SKM-1 treated with dmso at 0.1 percent for 144 hours (cell line): ENCODE measurements around the gene BORCS6.

Experiments
- DNase-seq: peaks from one replicate; lab custom pipeline; 2025; ENCODE audit not compliant: unreplicated experiment; lab: John Stamatoyannopoulos, UW

BORCS6 gene

GRCh38 chr17:8212312-8213180, 22.6 kb upstream of the BORCS6 start:
- peak; percentile 3 for DNase-seq

GRCh38 chr17:8210761-8211458, 20.9 kb upstream of the BORCS6 start:
- DNase-seq, result no peak

- DNase-seq, result peak; percentile 71
These were observed 20.2 kb upstream of the BORCS6 start, which contains the start of gene AURKB for GRCh38 chr17:8209907-8210760. TSS of gene AURKB (minus strand) at chr17:8210575. CDS start at chr17:8210224, 351 bp downstream.

DNA sequence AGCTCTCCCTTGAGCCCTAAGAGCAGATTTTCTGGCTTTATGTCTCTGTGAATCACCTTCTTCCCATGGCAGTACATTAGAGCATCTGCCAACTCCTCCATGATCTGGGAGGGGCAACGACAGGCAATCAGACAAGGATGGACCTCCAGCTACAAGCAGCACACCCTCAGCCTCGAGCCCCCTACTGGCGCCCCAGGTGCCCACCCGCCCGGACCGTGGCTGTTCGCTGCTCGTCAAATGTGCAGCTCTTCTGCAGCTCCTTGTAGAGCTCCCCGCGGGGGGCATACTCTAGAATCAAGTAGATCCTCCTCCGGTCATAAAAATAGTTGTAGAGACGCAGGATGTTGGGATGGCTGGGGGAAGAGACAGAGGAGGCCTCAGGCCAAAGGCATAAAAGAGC, 16.6 kb upstream of the BORCS6 start:
- DNase-seq, result no peak

GRCh38 chr17:8204761-8205555, 15.0 kb upstream of the BORCS6 start:
- DNase-seq, result no peak

DNA sequence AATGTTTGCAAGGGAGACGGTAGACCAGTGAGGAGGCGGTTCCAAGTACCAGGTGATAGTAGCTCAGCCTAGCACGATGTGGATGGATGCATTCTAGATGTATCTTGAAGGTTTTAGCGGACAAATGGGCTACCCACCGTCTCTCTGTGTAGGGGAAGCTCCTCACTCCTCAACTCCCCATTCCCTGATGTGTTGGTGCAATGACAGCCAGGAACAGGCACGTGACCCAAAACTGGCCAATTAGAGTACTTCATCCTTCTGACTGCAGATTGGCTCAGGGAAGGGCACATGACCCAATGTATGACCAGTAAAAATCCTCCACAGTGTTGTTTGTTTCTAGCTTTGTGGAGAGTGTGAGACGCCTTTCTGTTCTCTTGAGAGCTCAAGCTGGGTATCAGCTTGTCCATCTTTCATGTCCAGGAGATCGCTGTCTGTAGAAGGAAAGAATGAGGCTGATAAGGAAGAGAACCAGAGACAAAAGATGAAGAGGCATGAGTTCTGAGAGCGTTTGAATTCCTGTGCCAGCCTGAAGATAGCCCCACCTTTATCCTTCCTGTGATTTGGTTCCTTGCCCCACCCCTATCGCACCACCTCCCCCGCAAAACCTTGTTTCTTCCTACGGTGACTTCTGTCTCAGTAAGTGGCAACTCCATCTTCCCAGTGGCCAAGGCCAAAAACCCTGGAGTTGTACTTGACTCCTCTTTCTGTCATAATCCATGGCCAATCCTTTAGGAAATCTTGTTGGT, 2.3 kb upstream of the BORCS6 start:
- peak; percentile 13 for DNase-seq

DNA sequence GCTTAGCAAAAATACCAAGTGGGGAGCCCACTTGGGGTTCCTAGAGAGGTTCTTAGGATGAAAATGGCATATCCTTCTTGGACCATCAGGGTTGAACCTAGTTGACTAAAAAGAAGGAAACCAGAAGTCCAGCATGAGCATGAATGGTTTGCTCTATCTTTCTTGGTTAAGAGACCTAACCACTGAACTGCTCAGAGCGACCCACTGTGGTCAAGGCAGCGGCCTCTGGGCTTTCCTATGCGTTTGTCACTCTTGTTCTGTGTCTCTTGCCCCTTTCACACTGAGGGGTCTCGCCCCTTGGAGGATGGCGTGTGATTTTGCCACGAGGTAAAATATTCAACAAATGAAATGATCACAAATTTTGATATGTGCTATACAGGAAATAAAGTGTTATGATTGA, 526 bp upstream of the BORCS6 start:
- DNase-seq, result no peak

- no peak for DNase-seq
These were observed 804 bp downstream of the BORCS6 start for GRCh38 chr17:8189041-8189710.

- no peak for DNase-seq
These were observed 1.6 kb downstream of the BORCS6 start for GRCh38 chr17:8188263-8188839.

GRCh38 chr17:8187517-8188262, 2.3 kb downstream of the BORCS6 start:
- peak; percentile 89 for DNase-seq

GRCh38 chr17:8186787-8187516, 3.0 kb downstream of the BORCS6 start:
- peak; percentile 71 for DNase-seq

DNA sequence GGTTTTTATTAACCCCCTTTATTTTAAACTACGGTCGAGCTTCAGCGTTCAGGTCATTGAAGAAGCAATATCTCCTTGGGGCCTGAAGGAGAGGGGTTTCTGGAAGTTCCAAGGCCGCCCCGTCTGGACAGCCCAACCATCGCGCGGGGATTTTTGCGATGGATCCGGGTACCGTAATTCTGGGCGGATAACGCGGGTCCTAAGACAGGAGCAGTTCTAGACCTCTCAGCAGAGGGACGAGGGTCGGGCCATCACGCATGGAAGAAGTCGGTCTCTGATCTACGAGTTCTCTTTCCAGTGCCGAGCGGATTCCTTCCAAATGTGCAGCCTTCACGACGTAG, 3.6 kb downstream of the BORCS6 start:
- no peak for DNase-seq

DNA sequence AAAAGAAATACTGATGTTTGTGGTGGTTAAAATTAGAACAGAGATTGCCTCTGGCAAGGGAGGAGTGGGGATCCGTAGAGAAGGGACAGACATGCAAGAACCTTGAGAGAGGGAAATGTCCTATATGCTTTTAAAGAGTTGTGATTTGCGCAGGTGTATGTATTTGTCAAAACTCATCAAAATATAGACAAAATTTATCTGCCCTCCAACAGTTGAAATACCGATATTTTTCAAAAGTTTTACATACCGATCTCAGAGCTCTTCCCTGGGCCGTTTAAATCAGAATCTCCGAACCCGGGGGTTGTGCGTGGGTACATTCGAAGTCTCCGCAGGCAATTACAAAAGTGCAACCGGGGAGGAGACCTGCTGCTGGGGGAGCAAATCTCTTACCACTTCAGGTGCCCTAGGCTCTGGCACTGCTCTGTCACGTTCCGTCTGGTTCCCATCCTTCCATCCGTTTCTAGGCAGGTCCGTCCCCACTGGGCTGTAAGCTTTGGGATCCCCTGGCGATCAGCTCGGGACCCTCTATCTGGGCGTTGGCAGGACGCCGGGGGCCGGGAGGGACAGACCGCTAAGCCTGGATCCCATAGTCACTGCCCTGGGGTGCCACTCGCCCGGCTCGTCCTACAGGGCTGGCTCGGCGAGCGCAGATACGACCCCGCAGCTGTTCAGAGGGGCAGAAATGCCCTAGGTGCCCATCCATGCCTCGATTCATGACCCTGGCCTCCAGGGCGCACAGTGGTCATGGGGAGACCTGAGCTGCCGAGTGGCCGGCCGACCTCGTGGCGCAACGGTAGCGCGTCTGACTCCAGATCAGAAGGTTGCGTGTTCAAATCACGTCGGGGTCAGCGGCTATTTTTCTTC, 4.2 kb downstream of the BORCS6 start:
- DNase-seq, result no peak

DNA sequence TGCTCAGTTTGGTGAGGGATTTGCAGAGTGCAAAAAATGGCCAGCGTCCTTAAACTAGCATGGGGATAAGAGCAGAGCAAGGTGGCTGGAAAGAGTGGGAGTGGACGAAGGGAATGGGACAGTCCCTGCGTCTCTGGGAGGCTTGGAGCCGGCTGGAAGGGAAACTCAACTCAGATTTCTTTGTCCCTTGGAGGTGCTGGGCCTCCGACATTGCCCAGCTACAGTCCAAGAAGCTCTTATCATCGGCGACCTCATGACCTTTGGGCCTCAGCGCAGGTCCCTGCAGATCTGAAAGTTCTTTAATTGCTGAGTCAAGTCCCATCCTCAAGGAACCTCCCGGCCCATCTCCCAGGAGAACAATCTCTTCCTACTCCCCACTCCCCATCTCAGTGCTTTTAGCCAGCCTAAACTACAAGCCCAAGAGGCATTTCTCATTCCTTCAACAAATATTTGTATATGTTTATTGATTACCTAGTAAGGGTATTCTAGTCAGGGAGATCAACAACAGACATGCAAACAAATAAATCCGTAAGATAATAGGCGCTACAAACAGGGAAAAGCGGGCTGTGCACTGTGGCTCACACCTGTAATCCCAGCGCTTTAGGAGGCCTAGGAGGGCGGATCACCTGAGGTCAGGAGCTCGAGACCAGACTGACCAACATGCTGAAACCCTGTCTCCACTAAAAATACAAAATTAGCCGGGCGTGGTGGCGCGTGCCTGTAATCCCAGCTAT, 12.8 kb downstream of the BORCS6 start:
- no peak for DNase-seq

DNA sequence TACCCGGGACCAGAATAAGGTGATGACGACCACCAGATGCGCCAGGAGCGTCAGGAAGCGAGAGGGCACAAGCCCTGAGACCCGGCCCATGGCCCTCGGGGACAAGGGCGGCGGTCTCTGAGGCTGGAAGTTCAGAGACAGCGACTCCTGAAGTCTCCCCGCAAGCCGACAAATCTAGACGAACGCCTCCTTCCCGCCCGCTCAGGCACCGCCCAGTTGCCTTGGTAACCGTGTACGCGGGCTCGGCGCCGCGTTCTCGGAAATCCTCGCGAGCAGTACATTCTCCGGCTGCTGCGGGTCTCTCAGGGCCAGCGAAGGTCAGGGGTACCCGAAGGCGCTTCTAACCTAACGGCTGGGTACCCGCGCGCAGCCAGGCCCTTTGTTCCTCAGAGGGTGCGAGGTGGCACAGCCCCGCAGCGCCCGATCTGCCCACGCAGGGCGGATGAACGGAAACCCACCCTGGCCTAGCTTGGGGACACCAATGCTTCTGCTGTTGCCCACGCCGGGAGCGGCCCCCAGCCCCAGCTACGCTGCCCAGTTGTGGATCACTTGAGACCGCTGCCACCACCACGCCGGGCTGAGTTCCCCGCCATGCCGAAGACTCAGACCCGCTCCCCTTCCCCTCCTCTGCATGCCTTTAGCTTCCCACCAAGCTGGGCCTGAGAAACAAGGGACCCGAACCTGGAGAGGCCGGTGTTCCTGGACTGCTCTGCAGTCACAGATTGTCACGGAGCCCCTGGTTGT, 13.6 kb downstream of the BORCS6 start, which contains the start of gene TMEM107:
Gene TMEM107, minus strand, starts transcription at position 184 of the 744 bp plus-strand sequence. Its CDS starts 94 bp downstream, at position 90.
- peak; percentile 66 for DNase-seq
